A549 (cell line): Measurements from ENCODE around the gene CHST11.

Experiments
- ESRRA ChIP-seq: fragments of 150-350 bp; IDR thresholded peaks from 2 replicates; pipeline ENCODE4 v1.6.1; 2014; ENCODE audit warnings: mild to moderate bottlenecking, low read length, borderline replicate concordance
- POLR2A ChIP-seq: IDR thresholded peaks from 2 replicates; pipeline ENCODE4 v1.6.1; 2012; ENCODE audit warnings: mild to moderate bottlenecking, low read length
- TF ChIP-seq, protein P1 (sequence below): fragments of >200 bp; sonication (Bioruptor Twin); formaldehyde crosslinking; IDR thresholded peaks from 3 replicates; pipeline ENCODE4 v1.5.1; 2016

GRCh38 chr12:104684884-104685283 lies 228.1 kb downstream of the CHST11 start:
- TF ChIP-seq POLR2A (no peak), ESRRA (no peak)
- TF ChIP-seq, protein P1, sequence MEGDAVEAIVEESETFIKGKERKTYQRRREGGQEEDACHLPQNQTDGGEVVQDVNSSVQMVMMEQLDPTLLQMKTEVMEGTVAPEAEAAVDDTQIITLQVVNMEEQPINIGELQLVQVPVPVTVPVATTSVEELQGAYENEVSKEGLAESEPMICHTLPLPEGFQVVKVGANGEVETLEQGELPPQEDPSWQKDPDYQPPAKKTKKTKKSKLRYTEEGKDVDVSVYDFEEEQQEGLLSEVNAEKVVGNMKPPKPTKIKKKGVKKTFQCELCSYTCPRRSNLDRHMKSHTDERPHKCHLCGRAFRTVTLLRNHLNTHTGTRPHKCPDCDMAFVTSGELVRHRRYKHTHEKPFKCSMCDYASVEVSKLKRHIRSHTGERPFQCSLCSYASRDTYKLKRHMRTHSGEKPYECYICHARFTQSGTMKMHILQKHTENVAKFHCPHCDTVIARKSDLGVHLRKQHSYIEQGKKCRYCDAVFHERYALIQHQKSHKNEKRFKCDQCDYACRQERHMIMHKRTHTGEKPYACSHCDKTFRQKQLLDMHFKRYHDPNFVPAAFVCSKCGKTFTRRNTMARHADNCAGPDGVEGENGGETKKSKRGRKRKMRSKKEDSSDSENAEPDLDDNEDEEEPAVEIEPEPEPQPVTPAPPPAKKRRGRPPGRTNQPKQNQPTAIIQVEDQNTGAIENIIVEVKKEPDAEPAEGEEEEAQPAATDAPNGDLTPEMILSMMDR: no peak
